GM18499 (cell line): ENCODE data around the gene SFXN5.

ENCODE experiments used
- ATAC-seq: cut with Tn5 transposase; IDR thresholded peaks from one replicate; pipeline ENCODE4 v1.9.1; 2021; ENCODE audit warnings: moderate number of reproducible peaks; ENCODE audit not compliant: insufficient read depth, unreplicated experiment

SFXN5 gene

GRCh38 chr2:72931280-72931910, 140.1 kb downstream of the SFXN5 start:
- no peak for ATAC-seq

GRCh38 chr2:72929010-72929409, 142.5 kb downstream of the SFXN5 start:
- ATAC-seq, result no peak

- ATAC-seq, result no peak
These were observed 143.6 kb downstream of the SFXN5 start for GRCh38 chr2:72927619-72928550.

DNA sequence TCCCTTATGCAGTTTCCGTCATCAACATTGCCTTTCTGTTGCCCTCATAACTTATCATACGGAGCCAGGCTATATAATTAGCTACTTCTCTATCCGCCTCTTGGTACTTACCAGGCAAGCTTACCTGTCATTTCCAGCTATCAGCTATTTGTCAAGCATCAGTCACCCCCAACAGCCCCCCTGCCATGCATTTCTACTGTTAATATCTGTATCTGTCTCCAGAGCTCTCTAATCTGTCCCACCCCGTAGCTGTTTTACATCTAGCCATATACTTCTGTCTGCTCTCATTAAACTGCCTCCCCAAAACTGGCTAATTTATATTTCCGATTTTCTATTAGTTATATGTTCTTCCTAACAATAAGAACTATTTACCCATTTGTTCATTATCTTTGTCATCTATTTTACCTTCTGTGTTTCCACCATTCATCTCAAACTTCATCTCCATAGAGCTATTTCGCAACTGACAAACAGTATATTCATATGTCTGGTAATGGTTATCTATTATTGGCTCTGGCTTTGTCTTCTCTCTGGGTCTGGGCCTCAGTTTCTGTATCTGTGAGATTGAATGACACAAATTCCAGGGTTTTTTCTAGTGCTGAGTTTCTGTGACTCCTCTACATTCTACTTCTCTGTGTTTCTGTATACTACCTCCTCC, 144.6 kb downstream of the SFXN5 start:
- no peak for ATAC-seq

DNA sequence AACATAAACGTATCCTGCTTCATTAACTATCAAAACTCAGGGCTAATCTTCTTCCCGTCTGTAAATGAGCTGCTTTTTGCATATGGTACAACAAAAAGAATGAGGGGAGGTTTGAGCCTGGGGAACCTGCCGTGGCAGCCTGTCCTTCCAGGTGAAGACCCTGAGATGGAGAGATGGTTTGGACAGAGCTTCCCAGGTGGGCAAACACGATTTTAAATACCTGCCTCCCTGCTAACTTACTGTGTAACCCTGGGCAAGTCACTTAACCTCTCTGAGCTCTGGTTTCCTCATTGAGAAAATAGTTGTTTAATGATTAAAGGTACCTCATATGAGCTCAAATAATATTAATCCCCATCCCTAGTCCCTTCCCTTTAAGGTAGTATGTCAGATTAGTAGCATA, 145.1 kb downstream of the SFXN5 start:
- no peak for ATAC-seq

- no peak for ATAC-seq
These were observed 146.1 kb downstream of the SFXN5 start for GRCh38 chr2:72925328-72925943.

DNA sequence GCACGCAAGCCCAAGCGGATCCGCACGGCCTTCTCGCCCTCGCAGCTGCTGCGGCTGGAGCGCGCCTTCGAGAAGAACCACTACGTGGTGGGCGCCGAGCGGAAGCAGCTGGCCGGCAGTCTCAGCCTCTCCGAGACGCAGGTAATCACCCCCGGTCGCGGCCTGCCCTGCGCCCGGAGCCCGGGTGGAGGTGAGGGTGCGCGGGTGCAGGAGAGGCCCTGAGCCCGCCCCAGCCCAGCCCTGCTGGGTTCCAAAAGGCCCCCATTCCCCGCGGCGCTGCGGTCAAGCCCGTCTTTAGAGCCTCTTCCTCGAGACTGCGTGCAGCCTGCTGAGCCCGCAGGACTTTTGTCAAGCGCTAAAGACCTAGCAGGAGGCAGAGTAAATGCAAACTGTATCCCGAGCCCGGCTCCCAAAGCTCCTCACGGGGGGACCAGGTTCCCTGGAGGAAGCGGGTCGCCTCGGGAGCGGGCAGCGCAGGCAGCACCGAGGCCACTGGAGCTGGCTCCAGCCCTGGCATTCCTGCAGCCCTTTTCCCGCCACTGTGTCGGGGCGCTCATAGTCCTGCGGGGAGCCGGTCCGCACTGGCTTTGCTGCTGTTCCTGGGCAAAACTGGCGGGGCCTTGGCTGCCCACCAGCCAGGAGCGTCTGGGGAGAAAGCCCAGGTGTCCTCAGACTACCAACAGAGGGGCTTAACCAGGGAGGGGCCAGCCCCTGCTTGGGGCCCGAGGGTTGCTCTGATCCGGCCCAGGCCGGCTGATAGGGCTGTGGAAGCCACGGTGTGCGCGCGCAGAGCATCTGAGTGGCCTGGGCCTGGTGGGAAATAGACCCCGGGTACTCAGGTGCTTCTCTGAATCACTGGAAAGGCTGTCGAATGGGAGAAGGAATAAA, 146.9 kb downstream of the SFXN5 start:
- ATAC-seq, result no peak

- no peak for ATAC-seq
These were observed 147.6 kb downstream of the SFXN5 start for GRCh38 chr2:72923833-72924352.

GRCh38 chr2:72921853-72922252, 149.7 kb downstream of the SFXN5 start:
- ATAC-seq, result no peak

GRCh38 chr2:72921088-72921851, 150.2 kb downstream of the SFXN5 start:
- no peak for ATAC-seq

DNA sequence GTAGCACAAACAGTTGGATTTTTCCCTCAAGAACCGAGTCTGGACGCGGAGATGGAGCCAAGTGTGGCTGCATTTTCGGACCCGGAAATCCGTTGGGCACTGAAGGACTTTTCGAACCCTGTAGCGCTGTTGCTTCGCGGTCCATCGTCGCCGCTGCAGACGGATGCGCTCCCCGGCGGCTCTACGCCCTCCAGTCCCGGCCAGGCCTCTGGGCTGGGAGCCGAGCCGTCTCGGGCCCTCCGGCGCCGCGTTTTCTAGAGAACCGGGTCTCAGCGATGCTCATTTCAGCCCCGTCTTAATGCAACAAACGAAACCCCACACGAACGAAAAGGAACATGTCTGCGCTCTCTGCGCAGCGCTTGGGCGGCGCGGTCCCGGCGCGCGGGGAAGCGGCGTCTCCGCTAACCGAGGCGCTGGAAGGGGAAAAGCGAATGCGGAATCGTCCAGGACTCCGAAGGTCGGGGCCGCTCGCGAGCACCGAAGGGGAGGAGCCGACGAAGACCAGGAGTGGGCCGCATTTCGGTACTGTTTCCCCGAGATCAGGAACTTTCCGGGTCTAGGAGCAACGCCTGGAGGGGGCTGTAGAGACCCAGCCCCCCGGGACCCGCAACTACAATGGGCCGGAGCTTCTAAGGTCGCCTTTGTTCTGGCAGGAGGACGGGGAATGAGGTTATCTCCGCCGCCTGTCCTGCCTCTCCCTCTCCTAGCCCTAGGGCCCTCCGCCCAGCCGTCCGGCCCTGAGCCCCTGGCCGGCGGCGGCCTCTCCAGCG, 151.0 kb downstream of the SFXN5 start:
- no peak for ATAC-seq

DNA sequence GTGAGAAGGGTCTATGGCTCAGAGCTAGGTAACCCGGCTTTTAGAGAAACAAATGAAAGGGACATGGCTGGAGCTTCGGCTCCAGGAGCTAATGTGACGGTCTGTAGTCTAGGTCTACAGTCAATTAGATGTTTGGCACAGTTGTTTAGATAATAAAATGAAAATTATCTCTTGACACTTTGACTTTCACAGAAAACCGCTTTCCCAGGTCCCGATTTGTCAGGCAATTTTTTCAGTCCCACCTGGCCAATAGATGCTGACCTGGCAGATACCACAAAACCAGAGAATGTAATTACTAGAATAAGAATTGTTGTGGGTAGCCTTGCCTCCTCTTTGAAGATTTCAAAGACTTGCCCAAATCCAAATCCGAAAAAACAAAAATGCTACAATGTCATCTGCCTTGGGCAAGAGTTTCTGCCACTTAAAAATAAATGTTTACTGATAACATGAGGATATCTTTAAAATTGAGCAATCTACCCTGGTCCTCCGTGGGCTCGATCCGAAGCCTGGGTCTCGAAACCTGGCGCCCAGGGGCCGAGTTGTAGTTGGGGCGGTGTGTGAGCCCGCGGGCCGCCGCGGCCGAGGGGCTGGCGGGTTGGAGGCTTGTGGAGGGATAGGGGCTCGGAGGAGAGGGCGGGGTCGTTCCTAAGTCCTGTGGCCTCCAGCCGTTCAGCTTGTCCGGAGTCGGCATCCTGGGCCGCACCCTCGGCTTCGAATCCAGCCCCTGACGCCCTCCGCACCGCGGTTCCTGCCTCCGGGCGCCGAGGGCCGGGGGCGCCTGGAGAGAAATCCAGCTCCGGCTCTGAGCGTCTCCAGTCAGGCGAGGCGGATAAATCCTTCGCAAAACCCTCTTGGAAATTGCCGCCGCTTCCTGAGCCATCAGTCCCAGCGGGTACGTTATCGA, 151.8 kb downstream of the SFXN5 start:
- no peak for ATAC-seq

DNA sequence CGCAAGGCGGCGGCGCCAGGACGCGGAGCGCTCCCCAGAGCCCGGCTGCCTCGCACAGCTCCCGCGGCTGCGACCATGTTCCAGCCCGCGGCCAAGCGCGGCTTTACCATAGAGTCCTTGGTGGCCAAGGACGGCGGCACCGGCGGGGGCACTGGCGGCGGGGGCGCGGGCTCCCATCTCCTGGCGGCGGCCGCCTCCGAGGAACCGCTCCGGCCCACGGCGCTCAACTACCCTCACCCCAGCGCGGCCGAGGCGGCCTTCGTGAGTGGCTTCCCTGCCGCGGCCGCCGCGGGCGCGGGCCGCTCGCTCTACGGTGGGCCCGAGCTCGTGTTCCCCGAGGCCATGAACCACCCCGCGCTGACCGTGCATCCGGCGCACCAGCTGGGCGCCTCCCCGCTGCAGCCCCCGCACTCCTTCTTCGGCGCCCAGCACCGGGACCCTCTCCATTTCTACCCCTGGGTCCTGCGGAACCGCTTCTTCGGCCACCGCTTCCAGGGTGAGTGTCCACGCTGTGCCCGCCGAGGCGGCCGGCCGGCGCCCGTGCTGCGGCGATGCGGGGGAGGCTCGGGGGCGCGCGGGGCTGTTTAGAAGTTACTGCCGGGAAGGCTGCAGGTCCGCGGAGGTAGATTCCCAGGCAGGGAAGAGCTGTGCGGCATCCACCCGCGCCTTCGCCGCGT, 153.5 kb downstream of the SFXN5 start:
- no peak for ATAC-seq

GRCh38 chr2:72917138-72917876, 154.2 kb downstream of the SFXN5 start, which contains the start of gene EMX1:
TSS of gene EMX1 (plus strand) at chr2:72917519. CDS start at chr2:72917853, 334 bp downstream.
- no peak for ATAC-seq

- ATAC-seq, result no peak
These were observed 154.8 kb downstream of the SFXN5 start for GRCh38 chr2:72916743-72917137.
